ENCODE data around the gene SBF1. TPM values are rescaled to one million over a fixed set of nuclear protein-coding genes. Genes with fewer than 3 reads are reported as not detected.

Gene SBF1
- total and polyA plus RNA-seq, 12 donors, result 41.0 to 73.0 (median 48.1) TPM

DNA sequence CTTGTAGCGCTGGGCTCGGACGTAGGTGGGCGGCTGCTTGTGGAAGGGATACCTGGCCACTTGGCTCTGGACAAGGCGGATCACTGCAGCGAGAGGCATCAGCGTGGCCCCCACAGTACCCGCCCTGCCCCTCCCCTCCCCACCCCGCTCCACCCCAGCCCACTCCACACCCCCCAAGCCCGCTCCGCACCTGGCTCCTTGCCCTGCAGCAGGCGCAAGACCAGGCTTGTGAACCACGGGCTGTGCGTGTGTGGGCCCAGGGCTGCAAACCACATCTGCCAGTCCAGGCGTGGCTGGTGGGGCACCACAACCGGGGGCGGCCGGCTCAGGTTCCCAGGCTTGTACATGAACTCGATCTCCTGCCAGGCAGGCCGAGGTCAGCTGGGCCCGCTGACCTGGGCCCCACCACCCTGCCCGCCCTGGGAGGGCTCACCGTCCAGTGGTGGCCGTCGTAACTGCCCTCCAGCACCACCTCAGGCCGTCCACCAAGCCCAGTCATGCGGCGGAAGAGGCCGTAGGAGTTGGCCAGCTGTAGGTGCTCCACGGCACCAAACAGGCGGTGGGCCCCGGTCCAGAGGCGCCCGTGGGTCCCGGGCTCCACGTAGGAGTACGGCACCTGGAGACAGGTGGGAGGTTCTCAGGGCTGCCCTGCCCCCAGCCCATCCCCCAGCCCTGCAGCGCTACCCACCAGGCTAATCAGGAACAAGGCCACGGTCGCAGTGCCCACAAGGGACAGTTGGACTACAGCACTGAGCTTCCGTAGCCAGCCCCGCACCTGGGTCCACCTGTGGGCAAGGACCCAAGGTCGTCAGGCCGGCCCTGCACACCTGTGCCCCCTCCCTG, 29.8 kb upstream of the SBF1 start:
- intact Hi-C loops (cut with DNase I), result loop anchor here in 4 of 10 donors (10.0 kb wide), 1 partner anchor 260 kb away; the partner anchor contains the start of gene TUBGCP6 (in 4 of the 4)
- Histone ChIP-seq H3K27ac (no peak overlapping the region), H3K4me3 (no peak overlapping the region), H3K27me3 (no peaks in the 10 kb centered on the region), H3K36me3 (peaks cover 3 to 42% (median 18%) of the 10 kb centered on the region in 9 donors), H3K4me1 (peaks cover 13 to 31% (median 25%) of the 10 kb centered on the region in 9 donors), H3K9me3 (no peaks in the 10 kb centered on the region)
- 95 to 96% methylated on average over 41 to 44 of the region's 44 CpGs for WGBS, 2 donors
- DNase-seq, result no peak
- TF ChIP-seq, protein P1, sequence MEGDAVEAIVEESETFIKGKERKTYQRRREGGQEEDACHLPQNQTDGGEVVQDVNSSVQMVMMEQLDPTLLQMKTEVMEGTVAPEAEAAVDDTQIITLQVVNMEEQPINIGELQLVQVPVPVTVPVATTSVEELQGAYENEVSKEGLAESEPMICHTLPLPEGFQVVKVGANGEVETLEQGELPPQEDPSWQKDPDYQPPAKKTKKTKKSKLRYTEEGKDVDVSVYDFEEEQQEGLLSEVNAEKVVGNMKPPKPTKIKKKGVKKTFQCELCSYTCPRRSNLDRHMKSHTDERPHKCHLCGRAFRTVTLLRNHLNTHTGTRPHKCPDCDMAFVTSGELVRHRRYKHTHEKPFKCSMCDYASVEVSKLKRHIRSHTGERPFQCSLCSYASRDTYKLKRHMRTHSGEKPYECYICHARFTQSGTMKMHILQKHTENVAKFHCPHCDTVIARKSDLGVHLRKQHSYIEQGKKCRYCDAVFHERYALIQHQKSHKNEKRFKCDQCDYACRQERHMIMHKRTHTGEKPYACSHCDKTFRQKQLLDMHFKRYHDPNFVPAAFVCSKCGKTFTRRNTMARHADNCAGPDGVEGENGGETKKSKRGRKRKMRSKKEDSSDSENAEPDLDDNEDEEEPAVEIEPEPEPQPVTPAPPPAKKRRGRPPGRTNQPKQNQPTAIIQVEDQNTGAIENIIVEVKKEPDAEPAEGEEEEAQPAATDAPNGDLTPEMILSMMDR (IDR thresholded peaks at IDR 0.05), result no peak
- no peak for ATAC-seq

DNA sequence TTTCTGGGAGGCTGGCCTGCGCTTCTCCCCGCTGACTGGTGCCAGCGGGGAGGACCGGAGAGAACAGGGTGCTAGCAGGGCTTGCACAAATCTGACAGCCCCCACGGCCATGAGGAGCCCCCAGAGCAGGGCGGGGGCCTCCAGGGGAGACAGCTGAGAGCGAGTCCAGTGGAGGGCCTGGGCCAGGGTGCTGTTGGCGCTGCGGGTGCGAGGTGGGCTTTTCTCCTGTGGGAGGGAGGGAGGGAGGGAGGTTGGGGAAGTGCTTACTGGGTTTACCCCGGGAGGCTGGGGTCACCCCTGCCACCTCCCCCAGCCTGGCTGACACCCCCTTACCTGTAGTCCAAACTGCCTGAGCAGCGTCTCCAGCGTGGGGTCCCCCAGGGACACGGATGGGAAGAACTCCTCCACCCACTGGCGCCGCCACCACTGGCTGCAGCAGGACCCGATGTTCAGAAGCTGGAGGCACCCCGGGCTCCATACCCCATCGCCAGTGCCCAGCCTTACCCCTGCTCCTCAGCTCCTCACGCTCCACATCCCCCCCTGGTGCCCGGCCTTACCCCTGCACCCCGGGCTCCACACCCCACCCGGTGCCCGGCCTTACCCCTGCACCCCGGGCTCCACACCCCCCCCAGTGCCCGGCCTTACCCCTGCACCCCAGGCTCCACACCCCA, 28.8 kb upstream of the SBF1 start:
- no peak for ATAC-seq
- no peak for DNase-seq
- no peaks in the 10 kb centered on the region for H3K27me3 ChIP-seq
- H3K9me3 ChIP-seq, result no peaks in the 10 kb centered on the region
- intact Hi-C loops (cut with DNase I), result loop anchor here in 4 of 10 donors (10.0 kb wide), 1 partner anchor 259 kb away; the partner anchor contains the start of gene TUBGCP6 (in 4 of the 4)
- H3K4me3 ChIP-seq, result no peak overlapping the region
- H3K27ac ChIP-seq, result no peak overlapping the region
- WGBS, 2 donors, result 87 to 91% methylated on average over 22 to 25 of the region's 26 CpGs
- peaks cover 9 to 23% (median 17%) of the 10 kb centered on the region in 9 donors for H3K4me1 ChIP-seq
- TF ChIP-seq, protein P1 (IDR thresholded peaks at IDR 0.05), result peak in 1 of 9 donors; percentile 7
- peaks cover 3 to 42% (median 18%) of the 10 kb centered on the region in 9 donors for H3K36me3 ChIP-seq

DNA sequence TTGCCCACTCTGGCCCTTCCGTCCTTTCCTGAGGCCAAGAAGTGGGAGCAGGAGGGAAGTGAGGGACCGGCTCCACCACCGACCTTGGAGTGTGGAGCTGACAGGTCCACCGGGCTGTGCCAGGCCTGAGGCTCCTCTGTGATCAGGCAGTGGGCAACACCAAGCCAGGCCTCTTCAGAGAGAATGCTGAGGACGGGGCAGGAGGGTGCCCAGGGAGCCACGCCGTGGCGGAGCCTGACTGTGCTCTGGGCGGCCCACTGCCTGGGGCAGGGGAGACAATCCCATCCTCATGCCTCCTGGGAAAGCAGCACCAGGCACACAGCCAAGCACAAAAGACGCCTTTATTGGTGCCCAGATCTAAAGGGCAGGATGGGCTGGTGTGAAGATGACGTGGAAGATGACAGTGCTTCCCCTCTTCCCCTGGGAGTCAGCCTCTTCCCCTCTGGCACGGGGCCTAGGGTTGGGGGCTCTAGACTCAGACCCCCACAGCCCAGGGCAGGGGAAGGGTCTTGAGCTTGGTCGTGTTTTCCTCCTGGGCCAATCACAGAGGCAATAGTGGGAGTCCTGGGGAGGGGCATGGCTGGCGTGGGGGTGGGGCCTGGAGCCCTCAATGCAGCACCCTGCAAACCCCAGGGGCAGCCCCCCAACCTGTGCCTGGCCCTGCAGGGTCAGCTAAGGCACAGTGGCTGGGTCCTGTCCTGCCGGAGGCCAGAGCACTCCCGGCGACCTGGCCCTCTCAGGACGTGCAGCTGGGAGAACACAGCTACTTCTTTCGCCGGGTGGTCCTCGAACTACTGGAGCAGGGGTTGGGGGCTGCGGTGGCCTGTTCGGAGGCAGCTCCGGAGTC, 28.0 kb upstream of the SBF1 start:
- peaks cover 3 to 42% (median 18%) of the 10 kb centered on the region in 9 donors for H3K36me3 ChIP-seq
- 88 to 90% methylated on average over 24 of the region's 24 CpGs for WGBS, 2 donors
- no peaks in the 10 kb centered on the region for H3K9me3 ChIP-seq
- H3K4me1 ChIP-seq, result peaks cover 9 to 24% (median 14%) of the 10 kb centered on the region in 9 donors
- peaks cover 0 to 2% (median 0%) of the 10 kb centered on the region in 7 donors for H3K27me3 ChIP-seq
- DNase-seq (no peak), ATAC-seq (no peak)
- TF ChIP-seq, protein P1 (IDR thresholded peaks at IDR 0.05), result no peak
- intact Hi-C loops (cut with DNase I), result loop anchor here in 4 of 10 donors (10.0 kb wide), 1 partner anchor 258 kb away; the partner anchor contains the start of gene TUBGCP6 (in 4 of the 4)
- no peak overlapping the region for H3K27ac ChIP-seq
- no peak overlapping the region for H3K4me3 ChIP-seq

Measured in heart right ventricle (tissue), 16 donors.